Prostate gland (tissue), 2 donors: Measurements from ENCODE around the gene SELENOP.

Experiments used
- CTCF ChIP-seq, 4 experiments: fragments of 200-600 bp in 2 of 4; fragments of 450-650 bp in 2 of 4; sonication (generic) in 2 of 4; IDR thresholded peaks; 1 replicate in 3 of 4; 2 replicates in 1 of 4; pipeline ENCODE4 v1.5.1; 2016 to 2019; ENCODE audit warnings: antibody characterized with exemption in 4 of 4, mild to moderate bottlenecking in 2 of 4, moderate library complexity in 2 of 4
- POLR2A ChIP-seq: fragments of 450-650 bp; IDR thresholded peaks from one replicate; pipeline ENCODE4 v1.6.1; 2016; ENCODE audit warnings: antibody characterized with exemption, mild to moderate bottlenecking
- POLR2AphosphoS5 ChIP-seq: sonication (generic); formaldehyde crosslinking; IDR thresholded peaks from one replicate; pipeline ENCODE4 v1.6.1; 2017; ENCODE audit warnings: antibody characterized with exemption

- TF ChIP-seq CTCF (IDR thresholded peaks at IDR 0.05) (no peak), POLR2A (no peak), POLR2AphosphoS5 (no peak)
Observed at GRCh38 chr5:42843675-42844292, 32.1 kb upstream of the SELENOP start.
